HG02852 (cell line): ENCODE data around the gene ERCC6L.
"Not testable (repeated sequence)": the region's sequence is repeated elsewhere in the genome, so short reads cannot be mapped to it uniquely, and the experiment has no call there.

Experiments
- ATAC-seq: cut with Tn5 transposase; IDR thresholded peaks from one replicate; pipeline ENCODE4 v1.9.1; 2021; ENCODE audit warnings: mild to moderate bottlenecking, moderate library complexity; ENCODE audit not compliant: unreplicated experiment

ERCC6L gene

GRCh38 chrX:72176981-72177380, 61.8 kb downstream of the ERCC6L start:
- no peak for ATAC-seq

- ATAC-seq, result not testable (repeated sequence)
Measured at GRCh38 chrX:72176289-72176688, 62.5 kb downstream of the ERCC6L start.

- no peak for ATAC-seq
Measured at GRCh38 chrX:72169008-72169728, 69.7 kb downstream of the ERCC6L start.

GRCh38 chrX:72165551-72165950, 73.3 kb downstream of the ERCC6L start:
- no peak for ATAC-seq

- ATAC-seq, result no peak
Measured at GRCh38 chrX:72159769-72160168, 79.1 kb downstream of the ERCC6L start.

GRCh38 chrX:72158773-72159172, 80.1 kb downstream of the ERCC6L start:
- no peak for ATAC-seq
